Hindlimb muscle (tissue), 1 donor: ENCODE data around the gene NRG3. TPM values are rescaled to one million over a fixed set of nuclear protein-coding genes. Genes with fewer than 3 reads are reported as not detected.

ENCODE experiments used
- DNase-seq: peaks from one replicate; pipeline ENCODE4 v3.0.0-alpha.2; 2013
- polyA plus RNA-seq: library from polyadenylated mRNA; unstranded; fragments of 120-200 nt; gene quantifications from one replicate; pipeline ENCODE4 v1.2.1, GENCODE V29; 2013; ENCODE audit not compliant: insufficient read length

The NRG3 gene
- polyA plus RNA-seq, 1 donor = 0.19 TPM

DNA sequence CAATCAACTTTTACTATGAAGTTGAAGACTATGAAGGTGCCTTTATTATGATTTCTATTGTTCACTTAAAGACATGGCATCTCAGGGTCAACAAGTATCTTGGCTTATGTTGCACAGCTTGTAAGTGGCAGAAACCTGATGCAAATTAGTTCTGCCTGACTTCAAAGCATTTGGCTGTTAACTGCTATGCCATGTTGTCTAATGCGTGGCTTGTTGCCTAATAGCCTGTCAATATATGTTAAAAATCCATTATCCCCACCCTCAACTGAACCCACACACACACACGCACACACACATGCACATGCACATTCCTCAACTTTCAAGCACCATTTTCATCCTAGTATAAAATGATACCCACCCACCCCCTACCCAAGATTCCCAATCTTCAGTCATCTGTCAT lies 217.1 kb downstream of the NRG3 start:
- DNase-seq = no peak

- no peak for DNase-seq
Measured at GRCh38 chr10:82124713-82125112, 249.7 kb downstream of the NRG3 start.

DNA sequence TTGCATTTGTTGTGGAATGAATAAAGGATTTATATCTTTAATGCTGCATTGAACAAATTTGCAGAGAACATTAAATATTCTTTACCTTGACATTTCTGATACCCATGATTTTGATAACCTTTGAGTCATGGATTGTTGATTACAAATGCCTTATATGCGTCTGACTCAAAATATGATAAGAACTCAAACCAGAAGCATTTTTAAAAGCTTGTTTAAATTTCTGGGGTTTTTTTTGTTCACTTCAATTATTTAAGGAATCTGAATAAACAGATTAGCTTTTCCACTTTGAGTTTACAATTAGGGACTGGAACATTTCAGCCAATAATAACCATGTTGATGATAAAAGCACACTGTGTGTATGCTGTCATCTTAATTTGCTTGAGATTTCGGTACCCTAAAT lies 253.5 kb downstream of the NRG3 start:
- no peak for DNase-seq

GRCh38 chr10:82136103-82136502 lies 261.1 kb downstream of the NRG3 start:
- DNase-seq = no peak

GRCh38 chr10:82144153-82144552 lies 269.2 kb downstream of the NRG3 start:
- DNase-seq = no peak

DNA sequence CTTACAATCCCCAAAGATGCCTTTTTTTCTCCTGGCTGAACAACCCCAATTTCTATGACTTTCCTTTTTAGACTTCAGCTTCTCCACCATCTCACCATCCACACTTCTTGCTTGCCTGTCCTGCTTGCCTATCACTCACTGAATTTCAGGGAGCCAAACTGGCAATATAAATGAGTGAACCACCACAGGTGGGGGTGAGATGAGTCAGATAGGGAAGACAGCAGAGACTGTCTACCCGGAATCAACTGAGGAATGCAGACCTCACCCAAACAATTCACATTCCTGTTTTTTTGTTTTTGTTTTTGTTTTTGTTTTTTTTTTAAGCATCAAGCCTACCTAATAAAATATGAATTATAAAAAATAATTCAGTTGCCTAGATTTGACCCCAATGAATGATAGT lies 273.8 kb downstream of the NRG3 start:
- DNase-seq = no peak

DNA sequence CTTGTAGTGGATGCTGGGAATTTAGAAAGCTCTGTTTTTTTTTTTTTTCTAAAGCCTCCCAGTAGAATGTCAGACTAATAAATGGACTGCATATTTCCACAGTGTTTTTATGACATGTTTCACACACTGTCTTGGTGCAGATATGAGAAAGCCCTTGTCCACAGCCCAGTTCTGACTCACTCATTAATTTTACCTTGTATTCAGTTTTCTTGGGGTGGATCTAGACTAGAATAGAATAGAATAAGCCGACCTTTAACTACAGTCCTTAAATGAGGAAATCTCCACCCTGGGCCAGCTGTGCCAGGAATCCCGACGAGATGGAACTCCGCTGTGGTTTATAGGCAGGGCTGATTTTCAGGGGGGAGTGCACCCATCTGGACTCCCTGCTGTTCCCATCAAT lies 274.7 kb downstream of the NRG3 start:
- no peak for DNase-seq

GRCh38 chr10:82150123-82150900 lies 275.3 kb downstream of the NRG3 start:
- DNase-seq = no peak

- no peak for DNase-seq
Measured at GRCh38 chr10:82160307-82160706, 285.3 kb downstream of the NRG3 start.

DNA sequence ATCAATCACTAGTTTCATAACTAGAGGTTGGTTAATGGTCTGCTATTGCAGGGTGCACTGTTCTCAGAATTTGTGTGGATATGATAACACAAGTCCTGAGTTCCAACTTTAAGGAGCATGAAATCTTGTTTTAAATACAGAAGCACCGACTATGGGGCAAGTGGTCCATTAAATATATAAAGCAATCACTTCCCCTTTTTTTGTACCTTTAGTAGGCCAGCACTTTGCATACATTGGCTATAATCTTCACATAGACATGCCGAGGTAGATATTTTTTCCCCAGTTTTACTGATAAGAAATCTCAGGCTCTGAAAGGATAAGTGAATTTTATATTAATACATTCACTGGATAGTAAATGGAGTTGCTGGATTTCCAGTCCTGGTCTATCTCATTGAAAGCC lies 286.3 kb downstream of the NRG3 start:
- no peak for DNase-seq

GRCh38 chr10:82162549-82163195 lies 287.7 kb downstream of the NRG3 start:
- no peak for DNase-seq

DNA sequence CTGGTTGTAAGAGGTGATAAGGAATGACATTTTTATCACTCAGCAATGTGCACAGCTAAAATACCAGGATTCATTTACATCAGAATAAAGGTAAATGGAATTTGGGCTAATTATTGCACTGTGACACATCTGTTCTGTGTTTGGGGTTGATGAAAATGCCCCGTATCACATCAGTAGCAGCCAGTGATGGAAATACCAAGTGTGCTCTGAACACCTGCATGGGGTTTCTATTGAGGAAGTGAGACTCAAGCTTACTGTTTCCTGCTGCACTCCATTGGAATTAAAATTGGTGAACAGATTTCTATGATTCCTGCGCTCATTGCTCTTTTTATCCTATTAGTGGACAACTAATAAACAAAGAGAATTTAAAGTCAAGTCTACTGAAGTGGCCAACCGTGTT lies 296.9 kb downstream of the NRG3 start:
- DNase-seq = no peak

- no peak for DNase-seq
Measured at GRCh38 chr10:82176587-82176986, 301.6 kb downstream of the NRG3 start.

GRCh38 chr10:82190432-82191260 lies 315.7 kb downstream of the NRG3 start:
- no peak for DNase-seq

GRCh38 chr10:82191653-82192052 lies 316.7 kb downstream of the NRG3 start:
- DNase-seq = no peak

DNA sequence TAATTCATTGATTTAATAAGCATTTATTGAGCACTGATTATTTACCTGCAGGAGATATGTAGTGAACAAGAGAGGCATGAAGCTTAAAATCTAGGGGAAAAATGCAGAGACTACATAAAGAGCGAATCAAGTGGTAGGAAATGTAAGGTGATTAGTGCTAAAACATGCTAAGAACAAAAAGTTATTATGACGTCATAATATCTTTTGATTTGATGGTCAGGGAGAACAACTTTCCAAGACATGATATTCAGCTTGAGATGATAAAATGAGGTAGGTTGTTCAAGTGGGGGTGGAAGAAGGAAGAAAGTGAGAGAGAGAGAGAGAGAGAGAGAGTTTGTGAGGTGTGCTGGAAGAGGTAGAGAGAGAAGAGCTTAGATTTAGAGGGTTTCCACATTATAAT lies 317.7 kb downstream of the NRG3 start:
- no peak for DNase-seq

GRCh38 chr10:82194419-82194818 lies 319.4 kb downstream of the NRG3 start:
- no peak for DNase-seq

- no peak for DNase-seq
Measured at GRCh38 chr10:82206831-82207230, 331.8 kb downstream of the NRG3 start.

DNA sequence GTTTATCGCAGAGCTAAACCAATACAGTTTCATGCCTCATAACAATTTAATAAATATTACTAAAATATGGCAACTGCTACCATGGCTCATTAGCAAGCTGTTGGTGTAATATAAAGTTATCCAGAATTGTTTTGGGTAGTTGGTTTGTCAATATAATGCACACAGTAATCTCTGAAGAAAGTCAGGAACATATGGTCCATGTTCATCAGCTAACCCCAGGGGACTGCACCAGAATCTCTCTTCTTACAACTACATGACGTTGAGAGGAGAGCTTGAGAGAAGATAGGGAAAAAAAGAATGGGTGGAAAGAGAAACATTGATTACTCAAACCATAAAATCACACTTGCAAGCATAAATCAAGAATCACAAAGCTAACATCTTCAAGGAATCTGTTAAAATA lies 333.7 kb downstream of the NRG3 start:
- DNase-seq = no peak

- no peak for DNase-seq
Measured at GRCh38 chr10:82210331-82210730, 335.3 kb downstream of the NRG3 start.

- DNase-seq = peak; percentile 5
Measured at GRCh38 chr10:82211346-82211745, 336.4 kb downstream of the NRG3 start.

GRCh38 chr10:82212753-82213152 lies 337.8 kb downstream of the NRG3 start:
- DNase-seq = no peak

- no peak for DNase-seq
Measured at GRCh38 chr10:82213784-82214183, 338.8 kb downstream of the NRG3 start.

GRCh38 chr10:82221056-82221455 lies 346.1 kb downstream of the NRG3 start:
- DNase-seq = no peak
